Esophagus (tissue), 2 donors: ENCODE measurements around the gene C9orf78. TPM values are rescaled to one million over a fixed set of nuclear protein-coding genes. Genes with fewer than 3 reads are reported as not detected.

Source experiments
- H3K27ac ChIP-seq, 2 donors: one replicate each; pipeline ENCODE4 v1.5.1; 2013; ENCODE audit warnings: low read depth in 2 of 2, mild to moderate bottlenecking in 2 of 2, inconsistent platforms in 1 of 2, low read length in 1 of 2, moderate library complexity in 1 of 2
- H3K27me3 ChIP-seq, 2 donors: one replicate each; pipeline ENCODE4 v1.6.1; 2013; ENCODE audit warnings: low read length in 2 of 2, control low read depth in 1 of 2, mild to moderate bottlenecking in 1 of 2; ENCODE audit not compliant: insufficient read depth in 2 of 2, control insufficient read depth in 1 of 2
- H3K36me3 ChIP-seq, 2 donors: one replicate each; pipeline ENCODE4 v1.6.1; 2013; ENCODE audit warnings: low read length in 1 of 2; ENCODE audit not compliant: control insufficient read depth in 2 of 2, insufficient read depth in 2 of 2
- H3K4me1 ChIP-seq, 2 donors: one replicate each; pipeline ENCODE4 v1.6.1; 2013; ENCODE audit warnings: low read length in 1 of 2; ENCODE audit not compliant: control insufficient read depth in 2 of 2, insufficient read depth in 2 of 2
- H3K4me3 ChIP-seq, 2 donors: one replicate each; pipeline ENCODE4 v1.5.1; 2013; ENCODE audit warnings: low read length in 2 of 2, mild to moderate bottlenecking in 2 of 2, low read depth in 1 of 2, moderate library complexity in 1 of 2
- H3K9me3 ChIP-seq, 2 donors: one replicate each; pipeline ENCODE4 v1.6.1; 2013; ENCODE audit warnings: mild to moderate bottlenecking in 2 of 2, low read depth in 1 of 2, low read length in 1 of 2, moderate library complexity in 1 of 2; ENCODE audit not compliant: control insufficient read depth in 2 of 2, insufficient read depth in 1 of 2
- WGBS, 2 donors: extraction: QIAGEN DNeasy Blood & Tissue Kit; methylation state at CpG; one replicate each; pipeline ENCODE4 v1.1.7; 2013; 5-methylcytosine and 5-hydroxymethylcytosine counted together
- polyA plus RNA-seq, 2 donors: library from polyadenylated mRNA; stranded (reverse); fragments of 200-250 nt; gene quantifications; one replicate each; pipeline ENCODE4 v1.2.3, GENCODE V29; 2013
- donor health status: healthy with polysubstance abuse.
- donor health status: Bipolar disorder and iron deficiency.

C9orf78 gene
- 10 to 100 TPM; 21.9 to 39.5 TPM for polyA plus RNA-seq

DNA sequence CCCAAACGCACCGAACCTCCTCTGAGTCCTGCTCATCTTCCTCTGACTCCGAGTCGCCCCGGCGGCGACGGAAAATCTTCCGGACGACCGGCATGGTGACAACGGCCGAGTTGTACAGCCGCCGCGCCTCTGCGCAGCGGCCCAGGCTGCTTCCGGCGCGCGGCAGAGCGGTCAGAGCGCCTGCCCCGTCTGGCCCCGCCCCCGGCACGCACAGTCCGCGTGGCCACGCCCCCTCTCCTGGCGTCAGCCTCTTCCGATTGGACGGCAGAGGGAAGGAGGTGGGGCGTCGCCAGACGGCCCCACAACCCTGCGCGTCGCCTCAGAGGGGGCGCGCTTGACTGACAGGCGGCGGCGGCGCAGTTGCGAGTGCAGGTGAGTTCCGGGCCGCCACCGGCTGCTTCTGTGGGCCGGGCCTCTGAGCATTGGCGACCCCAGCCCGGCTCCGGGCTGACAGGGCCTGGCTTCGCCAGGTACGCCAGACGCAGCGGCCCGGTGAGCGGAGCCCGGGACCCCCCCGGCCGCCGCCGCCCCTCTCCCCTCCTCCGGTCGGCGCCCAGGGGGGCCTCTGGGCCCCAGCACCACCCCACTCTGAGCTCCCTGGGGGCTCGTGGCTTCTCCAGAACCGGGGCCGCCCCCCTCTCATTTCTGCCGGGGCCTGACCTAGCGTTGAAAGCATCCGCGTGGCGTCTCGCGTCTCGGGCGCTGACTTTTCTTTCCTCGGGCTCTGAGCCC lies at the start of gene C9orf78, which contains the start of gene USP20:
Gene C9orf78, minus strand, starts transcription at position 148 of the 732 bp plus-strand sequence. Its CDS starts 54 bp downstream, at position 94.
Gene USP20, plus strand, starts transcription at position 331 of the 732 bp plus-strand sequence. CDS start 17,098 bp downstream, outside the sequence.
- Histone ChIP-seq H3K9me3 (no peaks in the 10 kb centered on the region), H3K4me3 (peak within 1 kb of the TSS; percentile 83 to 92), H3K27me3 (no peaks in the 10 kb centered on the region), H3K27ac (peak within 1 kb of the TSS; percentile 91 to 92), H3K36me3 (no peaks in the 10 kb centered on the region), H3K4me1 (peaks cover 3 to 10% of the 10 kb centered on the region in 2 donors)
- 0 to 1% methylated on average over 70 to 81 of the region's 81 CpGs for WGBS, 2 donors

DNA sequence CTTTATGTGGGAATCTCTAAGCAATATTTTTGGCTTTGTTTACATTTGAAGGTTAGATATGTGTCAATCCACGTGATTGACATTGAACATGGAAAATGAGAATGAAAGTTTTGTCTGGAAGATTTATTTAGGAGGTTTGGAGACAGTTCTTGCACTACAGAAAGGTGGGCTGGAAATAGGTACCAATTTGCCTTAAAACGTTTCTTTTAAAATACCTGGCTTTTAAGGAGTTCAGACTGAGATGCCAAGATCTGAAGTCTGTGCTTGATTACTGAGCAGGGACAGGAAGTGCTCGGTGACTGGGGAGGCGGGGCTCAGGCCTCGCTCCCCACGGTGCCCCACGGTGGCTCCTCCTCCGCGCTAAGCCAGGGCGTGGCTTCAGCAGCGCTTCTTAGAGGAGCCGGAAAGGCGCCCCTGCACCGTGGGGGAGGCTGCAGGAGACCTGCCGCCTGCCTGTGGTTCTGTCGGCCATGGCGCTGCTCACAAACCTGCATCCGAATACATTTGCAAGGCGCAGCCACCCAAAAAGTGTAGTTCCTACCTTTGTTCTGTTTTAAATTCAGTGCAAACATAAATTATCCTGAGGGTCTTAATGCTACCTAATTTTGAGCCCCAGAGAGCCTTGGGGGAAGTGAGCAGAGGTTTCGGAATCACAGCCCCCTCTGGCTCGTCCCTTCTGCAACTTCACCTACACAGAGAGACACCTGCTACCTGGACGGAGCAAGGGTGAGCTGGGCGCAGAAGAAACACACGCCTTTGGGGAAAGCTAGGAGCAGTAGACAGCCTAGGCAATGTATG lies 49.3 kb upstream of the C9orf78 start:
- peak overlapping the region; percentile 43 to 53 for H3K4me3 ChIP-seq
- no peaks in the 10 kb centered on the region for H3K27me3 ChIP-seq
- 6 to 7% methylated on average over 24 of the region's 24 CpGs for WGBS, 2 donors
- H3K36me3 ChIP-seq: peaks cover 16 to 22% of the 10 kb centered on the region in 2 donors
- H3K9me3 ChIP-seq: no peaks in the 10 kb centered on the region
- peaks cover 4 to 9% of the 10 kb centered on the region in 2 donors for H3K4me1 ChIP-seq
- peak overlapping the region; percentile 85 to 97 for H3K27ac ChIP-seq

DNA sequence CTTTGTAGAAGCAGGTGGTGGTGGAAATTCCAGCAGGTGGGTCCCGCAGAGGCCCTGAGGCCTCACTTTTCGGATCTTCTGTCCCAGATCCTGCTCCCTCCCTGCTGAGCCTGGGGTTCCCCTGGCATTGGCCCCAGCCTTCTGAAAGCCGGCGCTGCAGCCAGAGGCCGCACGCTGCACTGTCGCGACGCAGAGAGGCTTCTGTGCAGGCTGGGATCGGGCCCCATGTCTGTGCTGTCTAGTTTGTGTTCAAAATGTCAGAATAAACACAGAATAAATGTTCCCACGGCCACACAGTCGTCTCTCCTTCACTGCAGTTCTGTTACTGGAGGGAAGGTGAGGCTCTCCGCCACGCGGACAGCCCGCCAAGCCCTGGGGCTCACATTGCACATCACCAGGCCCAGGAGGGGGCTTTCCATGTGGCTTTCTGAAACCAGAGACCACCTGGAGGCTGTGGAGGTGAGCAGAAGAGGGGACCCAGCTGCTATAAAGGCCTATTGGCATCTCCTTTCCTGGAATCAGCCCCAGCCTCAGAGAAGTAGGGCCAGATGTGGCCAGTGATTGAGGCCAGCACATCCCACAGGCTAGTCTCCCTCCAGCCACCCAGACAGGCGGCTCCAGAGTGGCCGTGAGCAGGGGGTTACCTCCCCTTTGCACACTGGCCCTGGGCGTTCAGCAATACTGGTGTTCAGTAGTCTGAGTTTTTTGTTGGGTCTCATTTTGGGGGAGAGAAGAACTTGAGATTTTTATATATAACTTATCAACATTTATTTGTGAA lies 46.7 kb upstream of the C9orf78 start:
- Histone ChIP-seq H3K27me3 (no peaks in the 10 kb centered on the region), H3K27ac (no peak overlapping the region)
- WGBS, 2 donors: 61 to 71% methylated on average over 19 of the region's 19 CpGs

GRCh38 chr9:129880654-129881546 lies 45.8 kb upstream of the C9orf78 start:
- 75 to 78% methylated on average over 28 of the region's 28 CpGs for WGBS, 2 donors
- Histone ChIP-seq H3K4me1 (peaks cover 0 to 3% of the 10 kb centered on the region in 2 donors), H3K27me3 (no peaks in the 10 kb centered on the region), H3K27ac (no peak overlapping the region), H3K9me3 (no peaks in the 10 kb centered on the region), H3K36me3 (peaks cover 18 to 31% of the 10 kb centered on the region in 2 donors), H3K4me3 (no peak overlapping the region)

More for the DNA sequence above, 46.7 kb upstream of the C9orf78 start:
- peaks cover 18 to 28% of the 10 kb centered on the region in 2 donors for H3K36me3 ChIP-seq
- H3K4me1 ChIP-seq: peaks cover 4 to 7% of the 10 kb centered on the region in 2 donors
- no peaks in the 10 kb centered on the region for H3K9me3 ChIP-seq
- H3K4me3 ChIP-seq: no peak overlapping the region

GRCh38 chr9:129879991-129880653 lies 45.0 kb upstream of the C9orf78 start:
- H3K36me3 ChIP-seq: peaks cover 18 to 39% of the 10 kb centered on the region in 2 donors
- no peaks in the 10 kb centered on the region for H3K9me3 ChIP-seq
- H3K27ac ChIP-seq: no peak overlapping the region
- H3K4me3 ChIP-seq: no peak overlapping the region
- 92 to 93% methylated on average over 31 of the region's 31 CpGs for WGBS, 2 donors
- no peaks in the 10 kb centered on the region for H3K27me3 ChIP-seq
- H3K4me1 ChIP-seq: peaks cover 0 to 3% of the 10 kb centered on the region in 2 donors

- no peaks in the 10 kb centered on the region for H3K4me1 ChIP-seq
- 87 to 90% methylated on average over 16 to 17 of the region's 17 CpGs for WGBS, 2 donors
- H3K36me3 ChIP-seq: peaks cover 20 to 46% of the 10 kb centered on the region in 2 donors
- H3K9me3 ChIP-seq: no peaks in the 10 kb centered on the region
- H3K27ac ChIP-seq: no peak overlapping the region
- no peaks in the 10 kb centered on the region for H3K27me3 ChIP-seq
- no peak overlapping the region for H3K4me3 ChIP-seq
These were observed 44.1 kb upstream of the C9orf78 start for GRCh38 chr9:129879103-129879699.

GRCh38 chr9:129878291-129878690 lies 43.2 kb upstream of the C9orf78 start:
- 89 to 93% methylated on average over 11 of the region's 11 CpGs for WGBS, 2 donors
- peaks cover 25 to 50% of the 10 kb centered on the region in 2 donors for H3K36me3 ChIP-seq

DNA sequence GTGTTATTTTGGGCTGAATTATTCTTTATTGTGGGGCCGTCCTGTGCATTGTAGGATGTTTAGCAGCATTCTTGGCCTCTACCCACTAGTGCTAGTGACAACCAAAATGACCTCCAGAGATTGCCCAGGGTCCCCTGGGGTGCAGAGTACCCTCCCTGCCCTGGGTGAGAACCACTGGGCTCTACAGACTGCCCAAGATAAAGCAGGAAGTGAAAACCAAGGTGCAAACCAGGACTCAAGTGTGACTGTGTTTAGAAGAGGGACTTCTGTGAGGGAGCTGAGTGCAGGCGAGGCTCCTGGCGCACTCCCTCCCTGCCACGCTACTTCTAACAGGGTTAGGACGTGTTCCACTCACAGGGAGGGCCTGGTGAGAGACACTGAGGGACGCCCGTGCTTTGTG lies 41.7 kb upstream of the C9orf78 start:
- WGBS, 2 donors: 82 to 89% methylated on average over 7 of the region's 7 CpGs
- no peak overlapping the region for H3K4me3 ChIP-seq
- peaks cover 22 to 47% of the 10 kb centered on the region in 2 donors for H3K36me3 ChIP-seq
- H3K27me3 ChIP-seq: no peaks in the 10 kb centered on the region
- no peak overlapping the region for H3K27ac ChIP-seq
- no peaks in the 10 kb centered on the region for H3K9me3 ChIP-seq
- no peaks in the 10 kb centered on the region for H3K4me1 ChIP-seq

More at GRCh38 chr9:129878291-129878690, 43.2 kb upstream of the C9orf78 start:
- no peak overlapping the region for H3K4me3 ChIP-seq
- H3K9me3 ChIP-seq: no peaks in the 10 kb centered on the region
- no peak overlapping the region for H3K27ac ChIP-seq
- H3K27me3 ChIP-seq: no peaks in the 10 kb centered on the region
- no peaks in the 10 kb centered on the region for H3K4me1 ChIP-seq
